PC-3 (cell line): ENCODE results near the gene YPEL3. TPM values are rescaled to one million over a fixed set of nuclear protein-coding genes. Genes with fewer than 3 reads are reported as not detected.

ENCODE experiments used
- ATAC-seq: fragments of 200-7000 bp; cut with Tn5 transposase; 2 replicates; pipeline ENCODE4 v1.9.1; 2020; ENCODE audit warnings: mild to moderate bottlenecking, moderate library complexity
- BruUV-seq: library from RNA; stranded (reverse); fragments of 400-500 nt; replicated peaks from 2 replicates; lab custom pipeline; 2021; lab: Mats Ljungman, UMichigan
- CTCF ChIA-PET: fragments of 300-600 bp; sonication (Branson Sonifier 250); formaldehyde crosslinking; loops from one replicate; lab custom pipeline; 2022; ENCODE audit warnings: antibody characterized with exemption; lab: Charles Lee
- POLR2A ChIA-PET: fragments of 300-600 bp; sonication (Branson Sonifier 250); formaldehyde crosslinking; loops from one replicate; lab custom pipeline; 2022; ENCODE audit warnings: antibody characterized with exemption; ENCODE audit not compliant: unreplicated experiment; lab: Charles Lee
- DNase-seq: peaks from one replicate; pipeline ENCODE4 v3.0.0-alpha.2; 2015
- H2AFZ ChIP-seq: fragments of 300-600 bp; sonication (generic); 2 replicates; pipeline ENCODE4 v1.6.0; 2016; ENCODE audit warnings: antibody characterized with exemption, low read length
- H3F3A ChIP-seq: fragments of 300-600 bp; sonication (generic); one replicate; pipeline ENCODE4 v1.6.0; 2017; ENCODE audit warnings: antibody characterized with exemption, low read length, control low read depth, mild to moderate bottlenecking; ENCODE audit not compliant: unreplicated experiment
- H3K27ac ChIP-seq: fragments of 300-600 bp; sonication (generic); 2 replicates; pipeline ENCODE4 v1.5.1; 2016; ENCODE audit warnings: mild to moderate bottlenecking, low read length
- H3K27me3 ChIP-seq: fragments of 300-600 bp; sonication (generic); 2 replicates; pipeline ENCODE4 v1.6.1; 2016; ENCODE audit warnings: low read length, mixed read lengths
- H3K36me3 ChIP-seq: fragments of 300-600 bp; sonication (generic); 2 replicates; pipeline ENCODE4 v1.6.1; 2016; ENCODE audit warnings: low read depth, mixed run types, low read length, mixed read lengths
- H3K4me1 ChIP-seq: fragments of 300-600 bp; sonication (generic); 2 replicates; pipeline ENCODE4 v1.5.1; 2016; ENCODE audit warnings: low read length; ENCODE audit not compliant: insufficient read depth
- H3K4me2 ChIP-seq: fragments of 300-600 bp; sonication (generic); 2 replicates; pipeline ENCODE4 v1.6.0; 2016; ENCODE audit warnings: low read length
- H3K4me3 ChIP-seq: fragments of 300-600 bp; sonication (generic); 2 replicates; pipeline ENCODE4 v1.5.1; 2016; ENCODE audit warnings: mild to moderate bottlenecking, low read length, mixed read lengths
- H3K79me2 ChIP-seq: fragments of 300-600 bp; sonication (generic); 2 replicates; pipeline ENCODE4 v1.6.1; 2017; ENCODE audit warnings: low read length, mixed read lengths
- H3K9ac ChIP-seq: fragments of 300-600 bp; sonication (generic); 2 replicates; pipeline ENCODE4 v1.6.0; 2016; ENCODE audit warnings: mild to moderate bottlenecking, low read length
- H3K9me2 ChIP-seq: fragments of 300-600 bp; sonication (generic); replicated peaks from 2 replicates; pipeline ENCODE4 v1.6.1; 2016; ENCODE audit warnings: mixed run types, low read length, mixed read lengths
- H3K9me3 ChIP-seq: fragments of 300-600 bp; sonication (generic); 2 replicates; pipeline ENCODE4 v1.6.1; 2016; ENCODE audit warnings: low read length, mixed read lengths
- H4K20me1 ChIP-seq: fragments of 300-600 bp; sonication (generic); 2 replicates; pipeline ENCODE4 v1.6.1; 2016; ENCODE audit warnings: low read length, mixed read lengths
- EZH2 ChIP-seq: fragments of 300-600 bp; sonication (generic); IDR thresholded peaks from one replicate; pipeline ENCODE4 v1.6.1; 2017; ENCODE audit warnings: antibody characterized with exemption, mild to moderate bottlenecking, low read length; ENCODE audit not compliant: unreplicated experiment
- EZH2phosphoT487 ChIP-seq: fragments of 300-600 bp; sonication (generic); IDR thresholded peaks from 2 replicates; pipeline ENCODE4 v1.6.1; 2018; ENCODE audit warnings: mild to moderate bottlenecking, antibody characterized with exemption, low read length, borderline replicate concordance
- intact Hi-C: fragments of 100-400 bp; cut with micrococcal nuclease; formaldehyde crosslinking; loops from 2 replicates; pipeline ENCODE4 v1.9.0; 2023
- total RNA-seq: library from RNA; depleted of rRNA; stranded (reverse); fragments of >200 nt; gene quantifications from 2 replicates; pipeline ENCODE4 v1.2.3, GENCODE V29; 2014
- TF ChIP-seq, protein P1 (sequence below): fragments of 300-600 bp; sonication (generic); conservative IDR thresholded peaks from 2 replicates; pipeline ENCODE4 v1.5.1; 2017; ENCODE audit warnings: antibody characterized with exemption, low read depth, mild to moderate bottlenecking, low read length

Gene YPEL3
- total RNA-seq, 1 experiment from 2014 or later = 7.7 TPM

DNA sequence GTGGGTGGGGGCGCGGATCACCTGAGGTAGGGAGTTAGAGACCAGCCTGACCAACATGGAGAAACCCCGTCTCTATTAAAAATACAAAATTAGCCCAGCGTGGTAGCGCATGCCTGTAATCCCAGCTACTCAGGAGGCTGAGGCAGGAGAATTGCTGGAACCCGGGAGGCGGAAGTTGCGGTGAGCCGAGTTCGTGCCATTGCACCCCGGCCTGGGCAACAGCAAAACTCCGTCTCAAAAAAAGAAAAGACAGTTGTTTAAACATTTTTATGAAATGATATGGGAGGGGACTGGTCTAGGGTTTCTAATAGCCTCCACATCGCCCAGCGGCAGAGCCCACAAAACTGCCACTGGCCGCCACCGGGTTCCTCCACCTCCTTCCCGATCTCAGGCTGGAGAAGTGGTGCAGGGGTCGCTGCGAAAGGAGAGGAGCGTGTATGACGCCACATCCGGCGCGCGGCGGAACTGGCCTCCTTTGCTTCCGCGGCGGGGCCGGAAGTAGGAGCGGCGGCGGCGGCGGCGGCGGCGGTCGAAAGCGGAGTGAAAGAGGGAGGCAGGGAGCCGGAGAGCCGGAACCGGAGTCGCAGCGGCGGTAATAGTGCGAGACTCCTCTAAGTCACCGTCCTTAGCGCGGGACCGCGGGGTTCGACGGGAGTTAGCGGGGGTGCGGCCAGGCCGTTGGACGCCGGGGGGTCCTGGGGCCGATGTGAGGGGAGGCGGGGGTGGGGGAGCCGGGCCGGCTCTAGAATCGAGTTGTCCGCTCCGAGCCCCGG lies 20.3 kb downstream of the YPEL3 start, which contains the start of gene PPP4C:
Gene PPP4C (plus strand): TSS at position 492 of the 773 bp plus-strand sequence. CDS start 384 bp downstream, outside the sequence.
- Histone ChIP-seq H3K4me2 (peak within 1 kb of the TSS; percentile 97), H3F3A (peaks cover 6% of the 10 kb centered on the region), H3K9me2 (no peaks in the 10 kb centered on the region), H3K4me1 (peaks cover 17% of the 10 kb centered on the region), H3K4me3 (peak within 1 kb of the TSS; percentile 94), H2AFZ (peak within 1 kb of the TSS; percentile 37), H4K20me1 (0 out of 2 replicates have a peak, but pooled peaks cover 4% of the 10 kb centered on the region), H3K9ac (peak within 1 kb of the TSS; percentile 94), H3K36me3 (peaks cover 21% of the 10 kb centered on the region; the same call in 1 of the 2 replicates), H3K79me2 (peaks cover 44% of the 10 kb centered on the region), H3K9me3 (no peaks in the 10 kb centered on the region), H3K27me3 (no peaks in the 10 kb centered on the region), H3K27ac (peak within 1 kb of the TSS; percentile 69)
- POLR2A ChIA-PET = no interaction called here
- TF ChIP-seq EZH2 (no peak), EZH2phosphoT487 (no peak)
- TF ChIP-seq, protein P1, sequence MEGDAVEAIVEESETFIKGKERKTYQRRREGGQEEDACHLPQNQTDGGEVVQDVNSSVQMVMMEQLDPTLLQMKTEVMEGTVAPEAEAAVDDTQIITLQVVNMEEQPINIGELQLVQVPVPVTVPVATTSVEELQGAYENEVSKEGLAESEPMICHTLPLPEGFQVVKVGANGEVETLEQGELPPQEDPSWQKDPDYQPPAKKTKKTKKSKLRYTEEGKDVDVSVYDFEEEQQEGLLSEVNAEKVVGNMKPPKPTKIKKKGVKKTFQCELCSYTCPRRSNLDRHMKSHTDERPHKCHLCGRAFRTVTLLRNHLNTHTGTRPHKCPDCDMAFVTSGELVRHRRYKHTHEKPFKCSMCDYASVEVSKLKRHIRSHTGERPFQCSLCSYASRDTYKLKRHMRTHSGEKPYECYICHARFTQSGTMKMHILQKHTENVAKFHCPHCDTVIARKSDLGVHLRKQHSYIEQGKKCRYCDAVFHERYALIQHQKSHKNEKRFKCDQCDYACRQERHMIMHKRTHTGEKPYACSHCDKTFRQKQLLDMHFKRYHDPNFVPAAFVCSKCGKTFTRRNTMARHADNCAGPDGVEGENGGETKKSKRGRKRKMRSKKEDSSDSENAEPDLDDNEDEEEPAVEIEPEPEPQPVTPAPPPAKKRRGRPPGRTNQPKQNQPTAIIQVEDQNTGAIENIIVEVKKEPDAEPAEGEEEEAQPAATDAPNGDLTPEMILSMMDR = no peak
- BruUV-seq = TSS peak; percentile 98
- DNase-seq (peak; percentile 81), ATAC-seq (peak; percentile 84)
- intact Hi-C loops = no loop called here
- CTCF ChIA-PET = no interaction called here

DNA sequence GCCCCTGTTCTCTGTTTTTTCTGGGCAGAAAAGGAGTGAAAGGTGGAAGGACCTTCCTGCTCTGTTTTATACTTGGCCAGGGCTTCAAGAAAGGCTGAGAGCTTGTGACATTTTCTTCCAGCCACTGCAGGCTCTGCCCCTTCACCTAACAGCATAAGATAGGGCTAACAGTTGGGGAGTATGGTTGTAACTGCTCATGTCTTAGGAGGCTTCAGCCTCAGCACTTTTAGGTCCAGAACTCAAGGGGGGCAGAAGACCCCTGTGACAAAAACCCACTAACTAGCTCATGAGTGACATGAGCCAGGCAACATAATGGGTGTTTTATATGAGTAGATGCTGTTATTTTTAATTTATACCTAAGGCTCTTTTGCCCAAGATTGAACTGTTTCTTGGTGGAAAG lies 25.5 kb downstream of the YPEL3 start:
- Histone ChIP-seq H3K9me2 (no peaks in the 10 kb centered on the region), H3K36me3 (peaks cover 58% of the 10 kb centered on the region)

More for the DNA sequence above, 25.5 kb downstream of the YPEL3 start:
- no peak overlapping the region for H3K9ac ChIP-seq
- ChIA-PET POLR2A (interaction anchor here (0.5 to 0.6 kb wide), 2 partner anchors 15 to 486 kb away, joined by 4 to 5 read pairs; no protein-coding TSS in a partner anchor), CTCF (no interaction called here)
- TF ChIP-seq EZH2 = no peak
- TF ChIP-seq, protein P1 = no peak
- TF ChIP-seq EZH2phosphoT487 = no peak
- peaks cover 24% of the 10 kb centered on the region; the same call in 1 of the 2 replicates for H3K4me1 ChIP-seq
- H3K79me2 ChIP-seq = peaks cover 51% of the 10 kb centered on the region
- H2AFZ ChIP-seq = no peak overlapping the region
- DNase-seq = no peak
- no peak for ATAC-seq
- no peak overlapping the region for H3K4me2 ChIP-seq
- peaks cover 6% of the 10 kb centered on the region for H3F3A ChIP-seq
- no peak overlapping the region for H3K4me3 ChIP-seq
- peaks cover 45% of the 10 kb centered on the region for H4K20me1 ChIP-seq
- no peak overlapping the region for H3K27ac ChIP-seq
- no TSS peak for BruUV-seq
- no peaks in the 10 kb centered on the region for H3K9me3 ChIP-seq
- no peaks in the 10 kb centered on the region for H3K27me3 ChIP-seq
- intact Hi-C loops = no loop called here
